A549 (cell line): Measurements from ENCODE around the gene ZNF48. TPM values are rescaled to one million over a fixed set of nuclear protein-coding genes. Genes with fewer than 3 reads are reported as not detected.

Experiments used
- ATAC-seq, 2 experiments: fragments of 200-7000 bp in 1 of 2; fragments of >200 bp in 1 of 2; cut with Nextera tagmentation in 1 of 2; cut with Tn5 transposase in 1 of 2; 3 replicates each; pipeline versions ENCODE4 v1.8.0 to v1.9.1; 2018 to 2020; ENCODE audit warnings: mild to moderate bottlenecking in 1 of 2, moderate library complexity in 1 of 2
- CTCF ChIA-PET: fragments of 300-600 bp; sonication (Branson Sonifier 250); formaldehyde crosslinking; extraction: SDS; loops from one replicate; lab custom pipeline; 2021; ENCODE audit warnings: antibody characterized with exemption, inconsistent platforms; lab: Yijun Ruan, JAX
- POLR2A ChIA-PET: fragments of 350-600 bp; formaldehyde crosslinking; extraction: SDS; loops from one replicate; lab custom pipeline; 2021; ENCODE audit warnings: antibody characterized with exemption, inconsistent platforms; lab: Yijun Ruan, JAX
- DNase-seq, 2 experiments: peaks; one replicate each; pipeline versions ENCODE4 v3.0.0 to v3.0.0-alpha.2; 2011 to 2016; ENCODE audit warnings: low read depth in 1 of 2, low spot score in 1 of 2
- FAIRE-seq: peaks from 2 replicates; lab custom pipeline; 2011; peaks lifted over from hg19 to GRCh38; lab: Jason Lieb, UNC
- H3K27ac ChIP-seq, 2 experiments: fragments of >200 bp; sonication (Bioruptor Twin); formaldehyde crosslinking; 3 replicates each; pipeline ENCODE4 v1.5.1; 2016 to 2017
- H3K4me1 ChIP-seq: fragments of >200 bp; sonication (Bioruptor Twin); formaldehyde crosslinking; 3 replicates; pipeline ENCODE4 v1.6.1; 2016
- H3K4me2 ChIP-seq: fragments of >200 bp; sonication (Bioruptor Twin); formaldehyde crosslinking; 3 replicates; pipeline ENCODE4 v1.6.1; 2016
- H3K4me3 ChIP-seq: fragments of >200 bp; sonication (Bioruptor Twin); formaldehyde crosslinking; 3 replicates; pipeline ENCODE4 v1.5.1; 2016
- H3K9me3 ChIP-seq: fragments of >200 bp; sonication (Bioruptor Twin); formaldehyde crosslinking; 3 replicates; pipeline ENCODE4 v1.6.1; 2016
- BHLHE40 ChIP-seq: IDR thresholded peaks from 2 replicates; pipeline ENCODE4 v1.6.1; 2012; ENCODE audit warnings: low read depth, low read length, inconsistent platforms
- CHD2 ChIP-seq: fragments of 150-350 bp; IDR thresholded peaks from 2 replicates; pipeline ENCODE4 v1.6.1; 2014; ENCODE audit warnings: low read length; ENCODE audit not compliant: partially characterized antibody
- FOSB ChIP-seq: fragments of 250-450 bp; sonication (Bioruptor Pico); IDR thresholded peaks from 2 replicates; pipeline ENCODE4 v1.5.0; 2020; ENCODE audit warnings: mild to moderate bottlenecking, moderate library complexity
- FOSL2 ChIP-seq, 2 experiments: fragments of 450-650 bp in 1 of 2; fragments of >200 bp in 1 of 2; sonication (Bioruptor Twin) in 1 of 2; formaldehyde crosslinking; IDR thresholded peaks; 2 replicates each; pipeline versions ENCODE4 v1.5.0 to v1.6.1; 2016 to 2020; ENCODE audit warnings: mild to moderate bottlenecking in 1 of 2, moderate library complexity in 1 of 2
- JUN ChIP-seq, 2 experiments: fragments of >200 bp; sonication (Bioruptor Twin); formaldehyde crosslinking; IDR thresholded peaks; 2 replicates in 1 of 2; 3 replicates in 1 of 2; pipeline ENCODE4 v1.6.1; 2016 to 2017
- MAFK ChIP-seq: fragments of 450-650 bp; IDR thresholded peaks from 2 replicates; pipeline ENCODE4 v1.6.1; 2014; ENCODE audit not compliant: partially characterized antibody
- NFE2L2 ChIP-seq: fragments of 150-350 bp; conservative IDR thresholded peaks from 2 replicates; pipeline ENCODE4 v1.6.1; 2014; ENCODE audit warnings: low read length
- PHF8 ChIP-seq: fragments of 200-600 bp; sonication (generic); IDR thresholded peaks from 2 replicates; pipeline ENCODE4 v1.6.1; 2016; ENCODE audit warnings: low read depth, mild to moderate bottlenecking, antibody characterized with exemption, moderate library complexity, borderline replicate concordance
- POLR2A ChIP-seq: IDR thresholded peaks from 2 replicates; pipeline ENCODE4 v1.6.1; 2012; ENCODE audit warnings: mild to moderate bottlenecking, low read length
- RNF2 ChIP-seq: fragments of 200-600 bp; sonication (generic); IDR thresholded peaks from 2 replicates; pipeline ENCODE4 v1.6.1; 2016; ENCODE audit warnings: low read depth, mild to moderate bottlenecking, antibody characterized with exemption, moderate library complexity, borderline replicate concordance
- TFCP2L1 ChIP-seq: fragments of 250-450 bp; sonication (Bioruptor Pico); IDR thresholded peaks from 2 replicates; pipeline ENCODE4 v1.5.0; 2021; ENCODE audit warnings: mild to moderate bottlenecking
- WGBS: methylation state at CpG from one replicate; pipeline ENCODE4 v1.1.6; 2017; ENCODE audit errors: missing lambda C conversion rate; 5-methylcytosine and 5-hydroxymethylcytosine counted together
- polyA plus RNA-seq, 4 experiments: library from polyadenylated mRNA; depleted of rRNA in 3 of 4; stranded (reverse); fragments of >200 nt; fragmentation: RNase III in 1 of 4; extraction: RNeasy Plus Mini Kit Qiagen cat#74134 plus additional on column Dnase treatment in 1 of 4; gene quantifications; 2 replicates in 3 of 4; 3 replicates in 1 of 4; pipeline ENCODE4 v1.2.3, GENCODE V29; 2011 to 2017
- TF ChIP-seq, protein P1 (sequence below): IDR thresholded peaks from 2 replicates; pipeline ENCODE4 v1.6.1; 2012
- TF ChIP-seq, protein P2 (sequence below): fragments of 200-600 bp; sonication (generic); IDR thresholded peaks from 2 replicates; pipeline ENCODE4 v1.6.1; 2016; ENCODE audit warnings: antibody characterized with exemption, mild to moderate bottlenecking, moderate library complexity
- TF ChIP-seq, protein P3 (sequence below): IDR thresholded peaks from 2 replicates; pipeline ENCODE4 v1.6.1; 2012
- TF ChIP-seq, protein P4 (sequence below): fragments of >200 bp; sonication (Bioruptor Twin); formaldehyde crosslinking; IDR thresholded peaks from 2 replicates; pipeline ENCODE4 v1.6.1; 2016
- TF ChIP-seq, protein P5 (sequence below): fragments of >200 bp; sonication (Bioruptor Twin); formaldehyde crosslinking; IDR thresholded peaks from 3 replicates; pipeline ENCODE4 v1.5.1; 2016
- TF ChIP-seq, protein P6 (sequence below): IDR thresholded peaks from 2 replicates; pipeline ENCODE4 v1.6.1; 2012; ENCODE audit warnings: low read depth, borderline replicate concordance

ZNF48 gene
- polyA plus RNA-seq, 2 of the 4 experiments (the other 2 are of a cell fraction): 9.3 to 10.4 TPM

DNA sequence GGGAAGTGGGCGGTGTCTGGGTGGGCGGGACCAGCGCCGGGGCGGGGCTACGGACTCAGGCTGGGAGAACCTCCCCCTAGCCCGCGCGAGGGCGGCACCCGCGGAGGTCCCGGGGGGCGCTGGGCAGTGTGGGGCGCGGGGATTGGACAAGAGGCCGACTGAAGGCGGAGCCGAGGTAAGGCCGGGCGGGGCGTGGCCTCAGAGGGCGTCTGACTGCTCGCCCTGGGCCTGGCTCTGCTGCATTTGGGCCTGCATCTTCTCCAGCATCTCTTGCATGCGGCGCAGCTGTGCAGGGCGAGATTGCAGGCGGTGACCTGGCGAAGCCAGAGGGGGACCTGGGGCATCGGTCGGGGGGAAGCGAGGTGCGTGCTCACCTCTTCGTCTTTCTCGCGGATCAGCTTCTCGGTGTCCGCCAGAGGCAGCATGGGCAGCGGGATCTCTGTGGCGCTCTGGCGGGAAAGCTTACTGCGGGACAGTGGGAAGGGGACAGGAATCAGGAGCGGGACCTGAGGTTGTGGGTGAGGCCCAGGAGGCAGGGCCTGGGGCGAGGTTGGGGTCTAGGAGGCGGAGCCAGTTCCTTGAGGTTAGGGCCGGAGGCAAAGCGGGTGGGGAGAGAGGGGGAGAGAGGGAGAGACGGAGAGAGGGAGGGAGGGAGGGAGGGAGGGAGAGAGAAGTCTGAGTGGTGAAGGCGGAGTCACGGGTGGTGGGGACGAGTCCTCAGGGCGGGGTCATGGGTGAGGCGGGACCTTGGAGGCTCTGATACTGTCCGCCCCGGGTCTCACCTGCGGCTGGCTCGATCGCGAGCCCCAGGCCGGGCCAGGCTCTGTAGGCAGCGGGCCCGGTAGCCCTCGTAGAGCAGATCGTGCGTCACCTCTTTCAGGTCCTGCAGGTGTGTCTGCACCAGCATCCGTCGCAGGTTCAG is 16.7 kb upstream of the ZNF48 start:
- H3K9me3 ChIP-seq: no peaks in the 10 kb centered on the region
- peaks cover 12% of the 10 kb centered on the region for H3K4me1 ChIP-seq
- TF ChIP-seq FOSB (CRISPR knock-in tag) (no peak), JUN (IDR thresholded peaks at IDR 0.05) (peak; percentile 20 to 62; a peak in 3 of 5 replicates), FOSL2 (IDR thresholded peaks at IDR 0.05) (no peak), FOSL2 (CRISPR knock-in tag; IDR thresholded peaks at IDR 0.05) (no peak), TFCP2L1 (CRISPR knock-in tag) (0 out of 2 replicates have a peak, but pooled peaks have one; percentile 12), POLR2A (peak; percentile 81), PHF8 (peak; percentile 14; the same call in 1 of the 2 replicates)
- TF ChIP-seq, protein P1, sequence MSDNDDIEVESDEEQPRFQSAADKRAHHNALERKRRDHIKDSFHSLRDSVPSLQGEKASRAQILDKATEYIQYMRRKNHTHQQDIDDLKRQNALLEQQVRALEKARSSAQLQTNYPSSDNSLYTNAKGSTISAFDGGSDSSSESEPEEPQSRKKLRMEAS: peak; percentile 78
- TF ChIP-seq, all 56 proteins: peak for 5
- Histone ChIP-seq H3K4me3 (peak overlapping the region; percentile 84), H3K4me2 (peak overlapping the region; percentile 73), H3K27ac (peak overlapping the region; percentile 93 to 96)
- FAIRE-seq (no peak), DNase-seq (peak; percentile 93 to 98), ATAC-seq (peak; percentile 89 to 97)
- WGBS: 2% methylated on average over 32 of the region's 67 CpGs
- ChIA-PET CTCF (interaction anchor here (1.0 to 2.1 kb wide), 4 partner anchors 12 to 34 kb away, joined by 3 to 6 read pairs (median 6); partner anchors contain the start of gene ZNF48), POLR2A (interaction anchor here (0.7 to 2.0 kb wide), 5 partner anchors 17 to 77 kb away, joined by 3 to 7 read pairs (median 5); partner anchors contain the start of genes ZNF48 and ZNF771)

DNA sequence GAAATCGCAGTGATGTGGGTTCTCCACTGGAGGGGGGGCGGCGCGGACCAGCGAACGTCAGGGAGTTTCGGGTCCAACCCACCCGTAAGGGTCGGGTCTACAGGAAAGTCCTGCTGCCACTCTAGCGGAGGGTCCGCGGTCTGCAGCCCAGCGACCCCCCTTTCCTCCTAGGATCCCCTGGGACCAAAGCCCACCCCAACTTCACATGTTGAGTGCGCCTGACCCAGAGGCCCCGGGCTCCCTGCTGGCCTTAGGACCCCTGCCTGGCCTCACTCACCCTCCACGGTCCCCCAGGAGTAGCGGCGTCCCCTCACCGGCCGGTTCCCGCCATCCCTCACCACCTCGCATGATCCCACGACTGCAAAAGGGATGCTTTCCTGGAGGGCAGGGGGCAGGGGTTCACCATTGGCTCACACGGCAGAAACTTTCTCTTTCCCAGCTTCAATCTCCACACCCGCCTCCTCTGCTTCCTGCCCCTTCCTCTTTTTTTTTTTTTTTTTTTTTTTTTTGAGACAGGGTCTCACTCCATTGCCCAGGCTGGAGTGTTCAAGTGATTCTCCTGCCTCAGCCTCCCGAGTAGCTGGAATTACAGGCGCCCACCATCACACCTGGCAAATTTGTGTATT is 15.9 kb upstream of the ZNF48 start:
- peak overlapping the region; percentile 73 for H3K4me2 ChIP-seq
- no peak for ATAC-seq
- peak overlapping the region; percentile 90 to 96 for H3K27ac ChIP-seq
- whole genome bisulfite sequencing: 49% methylated on average over 27 of the region's 27 CpGs
- TF ChIP-seq, protein P2, sequence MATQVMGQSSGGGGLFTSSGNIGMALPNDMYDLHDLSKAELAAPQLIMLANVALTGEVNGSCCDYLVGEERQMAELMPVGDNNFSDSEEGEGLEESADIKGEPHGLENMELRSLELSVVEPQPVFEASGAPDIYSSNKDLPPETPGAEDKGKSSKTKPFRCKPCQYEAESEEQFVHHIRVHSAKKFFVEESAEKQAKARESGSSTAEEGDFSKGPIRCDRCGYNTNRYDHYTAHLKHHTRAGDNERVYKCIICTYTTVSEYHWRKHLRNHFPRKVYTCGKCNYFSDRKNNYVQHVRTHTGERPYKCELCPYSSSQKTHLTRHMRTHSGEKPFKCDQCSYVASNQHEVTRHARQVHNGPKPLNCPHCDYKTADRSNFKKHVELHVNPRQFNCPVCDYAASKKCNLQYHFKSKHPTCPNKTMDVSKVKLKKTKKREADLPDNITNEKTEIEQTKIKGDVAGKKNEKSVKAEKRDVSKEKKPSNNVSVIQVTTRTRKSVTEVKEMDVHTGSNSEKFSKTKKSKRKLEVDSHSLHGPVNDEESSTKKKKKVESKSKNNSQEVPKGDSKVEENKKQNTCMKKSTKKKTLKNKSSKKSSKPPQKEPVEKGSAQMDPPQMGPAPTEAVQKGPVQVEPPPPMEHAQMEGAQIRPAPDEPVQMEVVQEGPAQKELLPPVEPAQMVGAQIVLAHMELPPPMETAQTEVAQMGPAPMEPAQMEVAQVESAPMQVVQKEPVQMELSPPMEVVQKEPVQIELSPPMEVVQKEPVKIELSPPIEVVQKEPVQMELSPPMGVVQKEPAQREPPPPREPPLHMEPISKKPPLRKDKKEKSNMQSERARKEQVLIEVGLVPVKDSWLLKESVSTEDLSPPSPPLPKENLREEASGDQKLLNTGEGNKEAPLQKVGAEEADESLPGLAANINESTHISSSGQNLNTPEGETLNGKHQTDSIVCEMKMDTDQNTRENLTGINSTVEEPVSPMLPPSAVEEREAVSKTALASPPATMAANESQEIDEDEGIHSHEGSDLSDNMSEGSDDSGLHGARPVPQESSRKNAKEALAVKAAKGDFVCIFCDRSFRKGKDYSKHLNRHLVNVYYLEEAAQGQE: no peak
- TF ChIP-seq RNF2: no peak
- TF ChIP-seq, protein P3, sequence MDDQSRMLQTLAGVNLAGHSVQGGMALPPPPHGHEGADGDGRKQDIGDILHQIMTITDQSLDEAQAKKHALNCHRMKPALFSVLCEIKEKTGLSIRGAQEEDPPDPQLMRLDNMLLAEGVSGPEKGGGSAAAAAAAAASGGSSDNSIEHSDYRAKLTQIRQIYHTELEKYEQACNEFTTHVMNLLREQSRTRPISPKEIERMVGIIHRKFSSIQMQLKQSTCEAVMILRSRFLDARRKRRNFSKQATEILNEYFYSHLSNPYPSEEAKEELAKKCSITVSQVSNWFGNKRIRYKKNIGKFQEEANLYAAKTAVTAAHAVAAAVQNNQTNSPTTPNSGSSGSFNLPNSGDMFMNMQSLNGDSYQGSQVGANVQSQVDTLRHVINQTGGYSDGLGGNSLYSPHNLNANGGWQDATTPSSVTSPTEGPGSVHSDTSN: no peak
- no peak for TF ChIP-seq CHD2
- H3K4me3 ChIP-seq: peak overlapping the region; percentile 84
- FAIRE-seq: no peak
- ChIA-PET POLR2A (interaction anchor here (0.9 to 2.0 kb wide), 3 partner anchors 16 to 39 kb away, joined by 5 to 7 read pairs (median 6); partner anchors contain the start of genes ZNF48 and ZNF771), CTCF (interaction anchor here (1.2 to 1.5 kb wide), 2 partner anchors 8 to 33 kb away, joined by 3 read pairs; no protein-coding TSS in a partner anchor)
- peaks cover 12% of the 10 kb centered on the region for H3K4me1 ChIP-seq
- no peak for DNase-seq
- no peaks in the 10 kb centered on the region for H3K9me3 ChIP-seq

DNA sequence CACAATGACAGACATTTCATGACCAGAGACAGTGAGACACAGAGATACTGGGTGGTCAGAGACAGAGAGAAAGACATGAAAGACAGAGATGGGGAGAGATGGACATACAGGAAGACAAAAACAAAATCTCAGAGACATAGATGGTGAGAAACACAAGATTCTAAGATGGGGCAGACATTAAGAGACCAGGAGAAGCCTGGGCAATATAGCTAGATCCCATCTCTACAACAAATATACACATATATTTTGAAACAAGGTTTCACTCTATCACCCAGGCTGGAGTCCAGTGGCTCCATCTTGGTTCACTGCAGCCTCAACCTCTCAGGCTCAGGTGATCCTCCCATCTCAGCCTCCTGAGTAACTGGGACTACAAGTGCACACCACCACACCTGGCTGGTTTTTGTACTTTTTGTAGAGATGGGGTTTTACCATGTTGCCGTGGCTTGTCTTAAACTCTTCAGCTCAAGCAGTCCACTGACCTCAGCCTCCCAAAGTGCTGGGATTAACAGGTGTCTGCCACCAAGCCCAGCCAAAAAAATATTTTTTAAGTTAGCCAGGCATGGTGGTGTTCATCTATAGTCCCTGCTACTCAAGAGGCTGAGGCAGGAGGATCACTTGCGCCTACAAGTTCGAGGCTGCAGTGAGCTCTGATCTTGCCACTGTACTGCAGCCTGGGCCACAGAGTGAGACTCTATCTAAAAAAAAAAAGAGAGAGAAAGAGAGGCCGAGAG is 15.0 kb upstream of the ZNF48 start:
- ChIA-PET CTCF (interaction anchor here (1.5 to 6.1 kb wide), 2 partner anchors 9 to 29 kb away, joined by 3 to 26 read pairs; no protein-coding TSS in a partner anchor), POLR2A (no interaction called here)
- Histone ChIP-seq H3K27ac (no peak overlapping the region), H3K4me1 (peaks cover 12% of the 10 kb centered on the region), H3K9me3 (no peaks in the 10 kb centered on the region), H3K4me2 (no peak overlapping the region), H3K4me3 (no peak overlapping the region)
- ATAC-seq (no peak), FAIRE-seq (no peak), DNase-seq (no peak)
- 90% methylated on average over 4 of the region's 4 CpGs for WGBS
- TF ChIP-seq NFE2L2: no peak
- TF ChIP-seq, protein P4, sequence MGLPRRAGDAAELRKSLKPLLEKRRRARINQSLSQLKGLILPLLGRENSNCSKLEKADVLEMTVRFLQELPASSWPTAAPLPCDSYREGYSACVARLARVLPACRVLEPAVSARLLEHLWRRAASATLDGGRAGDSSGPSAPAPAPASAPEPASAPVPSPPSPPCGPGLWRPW: no peak
- TF ChIP-seq CHD2: no peak
- TF ChIP-seq MAFK: no peak
- TF ChIP-seq, protein P5, sequence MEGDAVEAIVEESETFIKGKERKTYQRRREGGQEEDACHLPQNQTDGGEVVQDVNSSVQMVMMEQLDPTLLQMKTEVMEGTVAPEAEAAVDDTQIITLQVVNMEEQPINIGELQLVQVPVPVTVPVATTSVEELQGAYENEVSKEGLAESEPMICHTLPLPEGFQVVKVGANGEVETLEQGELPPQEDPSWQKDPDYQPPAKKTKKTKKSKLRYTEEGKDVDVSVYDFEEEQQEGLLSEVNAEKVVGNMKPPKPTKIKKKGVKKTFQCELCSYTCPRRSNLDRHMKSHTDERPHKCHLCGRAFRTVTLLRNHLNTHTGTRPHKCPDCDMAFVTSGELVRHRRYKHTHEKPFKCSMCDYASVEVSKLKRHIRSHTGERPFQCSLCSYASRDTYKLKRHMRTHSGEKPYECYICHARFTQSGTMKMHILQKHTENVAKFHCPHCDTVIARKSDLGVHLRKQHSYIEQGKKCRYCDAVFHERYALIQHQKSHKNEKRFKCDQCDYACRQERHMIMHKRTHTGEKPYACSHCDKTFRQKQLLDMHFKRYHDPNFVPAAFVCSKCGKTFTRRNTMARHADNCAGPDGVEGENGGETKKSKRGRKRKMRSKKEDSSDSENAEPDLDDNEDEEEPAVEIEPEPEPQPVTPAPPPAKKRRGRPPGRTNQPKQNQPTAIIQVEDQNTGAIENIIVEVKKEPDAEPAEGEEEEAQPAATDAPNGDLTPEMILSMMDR: no peak
- TF ChIP-seq BHLHE40: no peak
- TF ChIP-seq FOSL2 (IDR thresholded peaks at IDR 0.05): no peak
- no peak for TF ChIP-seq FOSL2 (CRISPR knock-in tag; IDR thresholded peaks at IDR 0.05)
- TF ChIP-seq, protein P6, sequence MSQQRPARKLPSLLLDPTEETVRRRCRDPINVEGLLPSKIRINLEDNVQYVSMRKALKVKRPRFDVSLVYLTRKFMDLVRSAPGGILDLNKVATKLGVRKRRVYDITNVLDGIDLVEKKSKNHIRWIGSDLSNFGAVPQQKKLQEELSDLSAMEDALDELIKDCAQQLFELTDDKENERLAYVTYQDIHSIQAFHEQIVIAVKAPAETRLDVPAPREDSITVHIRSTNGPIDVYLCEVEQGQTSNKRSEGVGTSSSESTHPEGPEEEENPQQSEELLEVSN: no peak
